ENCODE data around the gene MOGAT3.
"Not testable (repeated sequence)": the region's sequence is repeated elsewhere in the genome, so short reads cannot be mapped to it uniquely, and the experiment has no call there.

MOGAT3 gene

GRCh38 chr7:101201695-101202602, 1.1 kb upstream of the MOGAT3 start:
- no peak overlapping the region for H3K27ac ChIP-seq
- no peak for DNase-seq (ENCODE audit: low spot score)
- TF ChIP-seq, protein P1, sequence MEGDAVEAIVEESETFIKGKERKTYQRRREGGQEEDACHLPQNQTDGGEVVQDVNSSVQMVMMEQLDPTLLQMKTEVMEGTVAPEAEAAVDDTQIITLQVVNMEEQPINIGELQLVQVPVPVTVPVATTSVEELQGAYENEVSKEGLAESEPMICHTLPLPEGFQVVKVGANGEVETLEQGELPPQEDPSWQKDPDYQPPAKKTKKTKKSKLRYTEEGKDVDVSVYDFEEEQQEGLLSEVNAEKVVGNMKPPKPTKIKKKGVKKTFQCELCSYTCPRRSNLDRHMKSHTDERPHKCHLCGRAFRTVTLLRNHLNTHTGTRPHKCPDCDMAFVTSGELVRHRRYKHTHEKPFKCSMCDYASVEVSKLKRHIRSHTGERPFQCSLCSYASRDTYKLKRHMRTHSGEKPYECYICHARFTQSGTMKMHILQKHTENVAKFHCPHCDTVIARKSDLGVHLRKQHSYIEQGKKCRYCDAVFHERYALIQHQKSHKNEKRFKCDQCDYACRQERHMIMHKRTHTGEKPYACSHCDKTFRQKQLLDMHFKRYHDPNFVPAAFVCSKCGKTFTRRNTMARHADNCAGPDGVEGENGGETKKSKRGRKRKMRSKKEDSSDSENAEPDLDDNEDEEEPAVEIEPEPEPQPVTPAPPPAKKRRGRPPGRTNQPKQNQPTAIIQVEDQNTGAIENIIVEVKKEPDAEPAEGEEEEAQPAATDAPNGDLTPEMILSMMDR (IDR thresholded peaks at IDR 0.05), result no peak
- H3K4me3 ChIP-seq, result peak overlapping the region; percentile 57

GRCh38 chr7:101200504-101200861, 353 bp downstream of the MOGAT3 start:
- Histone ChIP-seq H3K4me3 (no peak overlapping the region), H3K27ac (no peak overlapping the region)
- DNase-seq (ENCODE audit: low spot score), result no peak
- TF ChIP-seq, protein P1 (IDR thresholded peaks at IDR 0.05), result no peak

DNA sequence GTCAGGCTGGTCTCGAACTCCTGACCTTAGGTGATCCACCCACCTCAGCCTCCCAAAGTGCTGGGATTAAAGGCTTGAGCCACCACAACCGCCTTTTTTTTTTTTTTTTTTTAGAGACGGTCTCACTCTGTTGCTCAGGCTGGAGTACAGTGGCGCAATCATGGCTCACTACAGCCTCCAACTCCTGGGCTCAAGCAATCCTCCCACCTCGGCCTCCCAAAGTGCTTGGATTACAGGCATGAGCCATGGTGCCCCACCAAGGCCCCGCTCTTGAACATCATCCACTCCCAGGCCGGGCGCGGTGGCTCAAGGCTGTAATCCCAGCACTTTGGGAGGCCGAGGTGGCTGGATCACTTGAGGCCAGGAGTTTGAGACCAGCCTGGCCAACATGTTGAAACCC, 1.3 kb downstream of the MOGAT3 start:
- not testable (repeated sequence) for DNase-seq (ENCODE audit: low spot score); H3K4me3 ChIP-seq; H3K27ac ChIP-seq

GRCh38 chr7:101198476-101198875, 2.4 kb downstream of the MOGAT3 start:
- TF ChIP-seq, protein P1 (IDR thresholded peaks at IDR 0.05), result no peak
- DNase-seq (ENCODE audit: low spot score), result no peak
- Histone ChIP-seq H3K4me3 (no peak overlapping the region), H3K27ac (no peak overlapping the region)

DNA sequence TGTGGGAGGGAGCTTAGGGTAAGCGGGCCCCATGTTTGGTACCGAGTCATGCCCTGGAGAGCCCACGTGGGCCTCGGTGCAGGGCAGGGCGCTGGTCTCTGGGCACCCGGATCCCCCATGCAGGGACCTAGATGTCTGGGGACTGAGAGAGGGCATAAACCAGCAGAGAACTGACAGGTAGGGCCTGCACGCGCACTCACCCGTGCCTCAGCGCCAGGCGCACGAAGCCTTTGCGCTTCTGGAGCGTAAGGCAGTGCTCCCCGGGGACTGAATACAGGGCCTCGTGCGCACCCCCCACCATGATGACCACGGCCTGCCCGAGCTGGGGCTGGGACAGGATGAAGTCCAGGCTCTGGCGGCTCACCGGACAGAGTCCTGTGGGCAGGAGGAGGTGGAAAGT, 2.8 kb downstream of the MOGAT3 start:
- TF ChIP-seq, protein P1 (IDR thresholded peaks at IDR 0.05), result no peak
- H3K4me3 ChIP-seq, result no peak overlapping the region
- H3K27ac ChIP-seq, result no peak overlapping the region
- DNase-seq (ENCODE audit: low spot score), result no peak

GRCh38 chr7:101195884-101196283, 5.0 kb downstream of the MOGAT3 start:
- TF ChIP-seq, protein P1 (IDR thresholded peaks at IDR 0.05), result no peak
- no peak overlapping the region for H3K27ac ChIP-seq
- DNase-seq (ENCODE audit: low spot score), result no peak
- no peak overlapping the region for H3K4me3 ChIP-seq

DNA sequence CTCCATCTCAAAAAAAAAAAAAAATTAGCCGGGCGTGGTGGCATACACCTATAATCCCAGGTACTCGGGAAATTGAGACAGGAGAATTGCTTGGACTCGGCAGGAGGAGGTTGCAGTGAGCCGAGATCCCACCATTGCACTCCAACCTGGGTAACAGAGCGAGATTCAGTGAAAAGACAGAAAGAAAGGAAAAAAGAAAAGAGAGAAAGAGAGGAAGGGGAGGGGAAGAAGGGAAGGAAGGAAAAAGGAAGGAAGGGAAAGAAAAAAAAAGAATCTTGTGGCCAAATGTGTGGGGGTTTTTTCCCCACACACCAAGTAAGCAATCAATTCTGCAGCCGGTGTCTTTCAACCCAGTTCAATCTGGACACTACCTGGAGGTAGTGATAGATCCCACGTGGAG, 11.7 kb downstream of the MOGAT3 start:
- TF ChIP-seq, protein P1 (IDR thresholded peaks at IDR 0.05), result no peak
- Histone ChIP-seq H3K4me3 (no peak overlapping the region), H3K27ac (no peak overlapping the region)
- DNase-seq (ENCODE audit: low spot score), result no peak

Data from coronary artery (tissue), 2 donors.